Measurements from ENCODE around the gene CC2D1B. TPM values are rescaled to one million over a fixed set of nuclear protein-coding genes. Genes with fewer than 3 reads are reported as not detected.

The CC2D1B gene
- total and polyA plus RNA-seq, 2 donors (not counting 3 experiments of a cell fraction or from before 2014, with no cell fraction given) = 16.9 to 32.6 TPM

DNA sequence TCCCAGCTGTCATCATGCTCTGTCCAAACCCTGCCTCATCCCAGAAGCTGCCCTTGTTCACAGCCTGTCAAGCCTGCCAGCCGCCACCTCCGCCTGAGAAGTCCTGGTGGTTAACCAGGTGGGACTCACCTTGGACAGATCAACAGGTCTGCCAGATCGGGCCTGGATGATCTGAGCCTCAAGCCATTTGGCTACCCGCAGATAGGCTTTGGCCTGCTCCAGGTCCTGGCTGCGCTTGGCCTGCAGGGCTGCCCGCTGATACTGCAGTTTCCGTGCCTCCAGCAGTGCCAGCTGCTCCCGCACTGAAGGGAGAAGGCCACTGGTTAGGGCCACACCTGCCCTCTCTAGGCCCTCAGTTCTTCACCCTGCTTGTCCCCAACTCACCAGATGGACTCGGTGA, 8.6 kb downstream of the CC2D1B start:
- no peaks in the 10 kb centered on the region for H4K20me1 ChIP-seq (replicated peaks; ENCODE audit: control insufficient read depth, extremely low read depth, insufficient read depth, low read length)
- CTCF ChIA-PET = no interaction called here
- H3K9me3 ChIP-seq (replicated peaks; ENCODE audit: control insufficient read depth, insufficient read depth, low read length) = no peaks in the 10 kb centered on the region
- dilution Hi-C loops (cut with MboI; ENCODE audit: extremely low pct_ligation_motif_present, low sequenced_read_pairs) = no loop called here
- H3K9ac ChIP-seq (replicated peaks; ENCODE audit: extremely low read depth, insufficient read depth, low read length) = no peak overlapping the region
- intact Hi-C loops (cut with micrococcal nuclease) = no loop called here
- H3K36me3 ChIP-seq (ENCODE audit: control insufficient read depth in 2 of 2, extremely low read depth in 1 of 2, insufficient read depth in 2 of 2, low read length in 2 of 2) = peaks cover 34 to 88% of the 10 kb centered on the region in 2 experiments
- DNase-seq (ENCODE audit: low read depth, low spot score) = no peak
- H3K4me3 ChIP-seq (replicated peaks in 1 of 3; ENCODE audit: insufficient read depth in 1 of 3, low read depth in 1 of 3, low read length in 3 of 3) = no peak overlapping the region
- no TSS peak for BruUV-seq (replicated peaks)
- FAIRE-seq = no peak
- H3K79me2 ChIP-seq (ENCODE audit: control insufficient read depth, insufficient read depth, low read length) = peaks cover 2% of the 10 kb centered on the region
- no peaks in the 10 kb centered on the region for H3K27me3 ChIP-seq (ENCODE audit: control insufficient read depth in 2 of 2, insufficient read depth in 2 of 2, low read length in 2 of 2)
- H2AFZ ChIP-seq (ENCODE audit: low read depth, low read length) = no peak overlapping the region
- no peaks in the 10 kb centered on the region for H3K4me1 ChIP-seq (ENCODE audit: control insufficient read depth, extremely low read depth, insufficient read depth, low read length)
- TF ChIP-seq POLR2A (IDR thresholded peaks at IDR 0.05; ENCODE audit: low read depth, low read length) (no peak), POLR2AphosphoS5 (IDR thresholded peaks at IDR 0.05; ENCODE audit: insufficient read depth, low read depth, low read length) (no peak), FOS (IDR thresholded peaks at IDR 0.05; ENCODE audit: borderline replicate concordance, insufficient read depth, low read length) (no peak), EZH2 (IDR thresholded peaks at IDR 0.05; ENCODE audit: borderline replicate concordance, low read depth, low read length, severe bottlenecking) (no peak), MYC (IDR thresholded peaks at IDR 0.05; ENCODE audit: low read depth, low read length) (no peak), JUN (IDR thresholded peaks at IDR 0.05; ENCODE audit: borderline replicate concordance, insufficient read depth, insufficient read length, low read depth) (no peak), GATA2 (IDR thresholded peaks at IDR 0.05; ENCODE audit: insufficient read depth, insufficient read length, low read depth, low read length) (no peak)
- TF ChIP-seq, protein P1, sequence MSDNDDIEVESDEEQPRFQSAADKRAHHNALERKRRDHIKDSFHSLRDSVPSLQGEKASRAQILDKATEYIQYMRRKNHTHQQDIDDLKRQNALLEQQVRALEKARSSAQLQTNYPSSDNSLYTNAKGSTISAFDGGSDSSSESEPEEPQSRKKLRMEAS (IDR thresholded peaks at IDR 0.05; ENCODE audit: insufficient read depth, insufficient read length) = no peak
- TF ChIP-seq, protein P2, sequence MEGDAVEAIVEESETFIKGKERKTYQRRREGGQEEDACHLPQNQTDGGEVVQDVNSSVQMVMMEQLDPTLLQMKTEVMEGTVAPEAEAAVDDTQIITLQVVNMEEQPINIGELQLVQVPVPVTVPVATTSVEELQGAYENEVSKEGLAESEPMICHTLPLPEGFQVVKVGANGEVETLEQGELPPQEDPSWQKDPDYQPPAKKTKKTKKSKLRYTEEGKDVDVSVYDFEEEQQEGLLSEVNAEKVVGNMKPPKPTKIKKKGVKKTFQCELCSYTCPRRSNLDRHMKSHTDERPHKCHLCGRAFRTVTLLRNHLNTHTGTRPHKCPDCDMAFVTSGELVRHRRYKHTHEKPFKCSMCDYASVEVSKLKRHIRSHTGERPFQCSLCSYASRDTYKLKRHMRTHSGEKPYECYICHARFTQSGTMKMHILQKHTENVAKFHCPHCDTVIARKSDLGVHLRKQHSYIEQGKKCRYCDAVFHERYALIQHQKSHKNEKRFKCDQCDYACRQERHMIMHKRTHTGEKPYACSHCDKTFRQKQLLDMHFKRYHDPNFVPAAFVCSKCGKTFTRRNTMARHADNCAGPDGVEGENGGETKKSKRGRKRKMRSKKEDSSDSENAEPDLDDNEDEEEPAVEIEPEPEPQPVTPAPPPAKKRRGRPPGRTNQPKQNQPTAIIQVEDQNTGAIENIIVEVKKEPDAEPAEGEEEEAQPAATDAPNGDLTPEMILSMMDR (IDR thresholded peaks at IDR 0.05; ENCODE audit: extremely low read depth in 1 of 2, insufficient read depth in 1 of 2, low read depth in 1 of 2, low read length in 2 of 2) = no peak
- H3K4me2 ChIP-seq (ENCODE audit: insufficient read depth, low read length) = no peak overlapping the region
- POLR2A ChIA-PET = no interaction called here
- H3K9me1 ChIP-seq (replicated peaks; ENCODE audit: control insufficient read depth, extremely low read depth, insufficient read depth, low read length) = no peaks in the 10 kb centered on the region
- no peak overlapping the region for H3K27ac ChIP-seq (ENCODE audit: insufficient read depth, low read depth, low read length)

Data from endothelial cell of umbilical vein (primary cell).